ENCODE results near the gene PCGF2.

DNA sequence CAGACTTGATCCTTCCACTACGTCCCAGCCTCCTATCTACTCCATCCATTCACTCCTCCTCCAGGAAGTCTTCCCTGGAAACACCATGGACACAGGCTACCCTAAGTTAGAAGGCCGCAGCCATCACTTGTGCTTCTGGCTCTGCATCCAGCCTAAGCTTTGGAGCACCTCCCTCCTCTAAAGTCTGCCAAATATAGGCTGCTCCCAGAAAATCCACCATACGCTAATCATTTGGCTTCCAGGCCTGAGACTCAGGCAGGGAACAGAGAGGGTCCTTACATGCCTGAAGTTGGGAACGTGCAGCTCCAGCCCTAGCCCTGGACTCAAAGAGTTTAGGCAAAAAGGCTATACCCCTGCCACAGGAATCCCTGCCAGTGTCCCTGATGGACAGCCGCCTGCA lies 6.7 kb downstream of the PCGF2 start:
- TF ChIP-seq, protein P1, sequence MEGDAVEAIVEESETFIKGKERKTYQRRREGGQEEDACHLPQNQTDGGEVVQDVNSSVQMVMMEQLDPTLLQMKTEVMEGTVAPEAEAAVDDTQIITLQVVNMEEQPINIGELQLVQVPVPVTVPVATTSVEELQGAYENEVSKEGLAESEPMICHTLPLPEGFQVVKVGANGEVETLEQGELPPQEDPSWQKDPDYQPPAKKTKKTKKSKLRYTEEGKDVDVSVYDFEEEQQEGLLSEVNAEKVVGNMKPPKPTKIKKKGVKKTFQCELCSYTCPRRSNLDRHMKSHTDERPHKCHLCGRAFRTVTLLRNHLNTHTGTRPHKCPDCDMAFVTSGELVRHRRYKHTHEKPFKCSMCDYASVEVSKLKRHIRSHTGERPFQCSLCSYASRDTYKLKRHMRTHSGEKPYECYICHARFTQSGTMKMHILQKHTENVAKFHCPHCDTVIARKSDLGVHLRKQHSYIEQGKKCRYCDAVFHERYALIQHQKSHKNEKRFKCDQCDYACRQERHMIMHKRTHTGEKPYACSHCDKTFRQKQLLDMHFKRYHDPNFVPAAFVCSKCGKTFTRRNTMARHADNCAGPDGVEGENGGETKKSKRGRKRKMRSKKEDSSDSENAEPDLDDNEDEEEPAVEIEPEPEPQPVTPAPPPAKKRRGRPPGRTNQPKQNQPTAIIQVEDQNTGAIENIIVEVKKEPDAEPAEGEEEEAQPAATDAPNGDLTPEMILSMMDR (IDR thresholded peaks at IDR 0.05; ENCODE audit: insufficient read depth, low read length, poor library complexity, severe bottlenecking): no peak
- TF ChIP-seq EZH2phosphoT487 (conservative IDR thresholded peaks at IDR 0.05; ENCODE audit: low read length): no peak
